OCI-LY7 (cell line): Measurements from ENCODE around the gene FFAR2. TPM values are rescaled to one million over a fixed set of nuclear protein-coding genes. Genes with fewer than 3 reads are reported as not detected.

Source experiments
- BruUV-seq: library from RNA; stranded (reverse); fragments of 400-500 nt; replicated peaks from 2 replicates; lab custom pipeline; 2021; lab: Mats Ljungman, UMichigan
- CTCF ChIA-PET: fragments of 300-600 bp; sonication (Branson Sonifier 250); formaldehyde crosslinking; loops from one replicate; lab custom pipeline; 2022; ENCODE audit warnings: antibody characterized with exemption; ENCODE audit not compliant: unreplicated experiment; lab: Charles Lee
- POLR2A ChIA-PET: fragments of 300-600 bp; sonication (Branson Sonifier 250); formaldehyde crosslinking; loops from one replicate; lab custom pipeline; 2022; ENCODE audit warnings: antibody characterized with exemption; lab: Charles Lee
- DNase-seq: peaks from one replicate; pipeline ENCODE4 v3.0.0-alpha.2; 2015; ENCODE audit warnings: low spot score
- H2AFZ ChIP-seq: fragments of 200-600 bp; sonication (generic), shearing (Covaris generic); 2 replicates; pipeline ENCODE4 v1.6.1; 2014; ENCODE audit warnings: mild to moderate bottlenecking, antibody characterized with exemption, low read length, moderate library complexity
- H3K27ac ChIP-seq: fragments of 200-600 bp; sonication (generic); 2 replicates; pipeline ENCODE4 v1.5.1; 2014; ENCODE audit warnings: mixed run types, low read depth, mild to moderate bottlenecking, moderate library complexity, low read length, inconsistent platforms; ENCODE audit not compliant: poor library complexity, severe bottlenecking
- H3K36me3 ChIP-seq: fragments of 200-600 bp; sonication (generic); 2 replicates; pipeline ENCODE4 v1.6.1; 2014; ENCODE audit warnings: mild to moderate bottlenecking, antibody characterized with exemption, low read length, moderate library complexity, mixed read lengths; ENCODE audit not compliant: insufficient read depth
- H3K4me1 ChIP-seq: fragments of 200-600 bp; sonication (generic); 2 replicates; pipeline ENCODE4 v1.5.1; 2014; ENCODE audit warnings: mild to moderate bottlenecking, low read length; ENCODE audit not compliant: insufficient read depth, poor library complexity, severe bottlenecking
- H3K4me2 ChIP-seq: fragments of 200-600 bp; sonication (generic); 2 replicates; pipeline ENCODE4 v1.6.1; 2014; ENCODE audit warnings: mild to moderate bottlenecking, low read length
- H3K4me3 ChIP-seq: fragments of 200-600 bp; sonication (generic); 2 replicates; pipeline ENCODE4 v1.5.1; 2014; ENCODE audit warnings: mild to moderate bottlenecking, low read depth, low read length; ENCODE audit not compliant: poor library complexity, severe bottlenecking
- H3K79me2 ChIP-seq: fragments of 200-600 bp; sonication (generic); 2 replicates; pipeline ENCODE4 v1.6.1; 2016; ENCODE audit warnings: low read depth, mild to moderate bottlenecking, low read length, moderate library complexity, mixed read lengths; ENCODE audit not compliant: insufficient read depth
- H3K9me2 ChIP-seq: fragments of 200-600 bp; sonication (generic); 2 replicates; pipeline ENCODE4 v1.6.1; 2016; ENCODE audit warnings: mild to moderate bottlenecking, low read length, mixed read lengths; ENCODE audit not compliant: insufficient read depth
- H3K9me3 ChIP-seq: fragments of 200-600 bp; sonication (generic); 2 replicates; pipeline ENCODE4 v1.6.1; 2014; ENCODE audit warnings: mild to moderate bottlenecking, mixed run types, low read length, mixed read lengths
- H4K20me1 ChIP-seq: fragments of 200-600 bp; sonication (generic); 2 replicates; pipeline ENCODE4 v1.6.1; 2014; ENCODE audit warnings: mild to moderate bottlenecking, antibody characterized with exemption, low read length, moderate library complexity, mixed read lengths; ENCODE audit not compliant: insufficient read depth
- EZH2phosphoT487 ChIP-seq: fragments of 200-600 bp; sonication (generic); IDR thresholded peaks from 2 replicates; pipeline ENCODE4 v1.6.1; 2018; ENCODE audit warnings: low read depth, borderline replicate concordance, mild to moderate bottlenecking, mixed run types, antibody characterized with exemption, low read length, moderate library complexity, mixed read lengths
- intact Hi-C: fragments of 100-400 bp; cut with micrococcal nuclease; formaldehyde crosslinking; loops from one replicate; pipeline ENCODE4 v1.10.0; 2022; ENCODE audit not compliant: unreplicated experiment
- total RNA-seq, 2 experiments: library from RNA; depleted of rRNA in 1 of 2; stranded (reverse); fragments of >200 nt in 1 of 2; shearing (Covaris generic) in 1 of 2; gene quantifications; 2 replicates each; pipeline ENCODE4 v1.2.3, GENCODE V29; 2014 to 2022
- TF ChIP-seq, protein P1 (sequence below): fragments of 200-600 bp; sonication (generic); conservative IDR thresholded peaks from 2 replicates; pipeline ENCODE4 v1.5.1; 2014; ENCODE audit warnings: mild to moderate bottlenecking, antibody characterized with exemption, low read length, moderate library complexity, mixed read lengths

FFAR2 gene
- total RNA-seq, 2 experiments from 2014 or later, result not detected

- no peaks in the 10 kb centered on the region for H3K9me2 ChIP-seq
- no TSS peak for BruUV-seq
- H3K4me3 ChIP-seq, result no peak overlapping the region
- intact Hi-C loops, result no loop called here
- DNase-seq, result peak; percentile 19
- TF ChIP-seq, protein P1, sequence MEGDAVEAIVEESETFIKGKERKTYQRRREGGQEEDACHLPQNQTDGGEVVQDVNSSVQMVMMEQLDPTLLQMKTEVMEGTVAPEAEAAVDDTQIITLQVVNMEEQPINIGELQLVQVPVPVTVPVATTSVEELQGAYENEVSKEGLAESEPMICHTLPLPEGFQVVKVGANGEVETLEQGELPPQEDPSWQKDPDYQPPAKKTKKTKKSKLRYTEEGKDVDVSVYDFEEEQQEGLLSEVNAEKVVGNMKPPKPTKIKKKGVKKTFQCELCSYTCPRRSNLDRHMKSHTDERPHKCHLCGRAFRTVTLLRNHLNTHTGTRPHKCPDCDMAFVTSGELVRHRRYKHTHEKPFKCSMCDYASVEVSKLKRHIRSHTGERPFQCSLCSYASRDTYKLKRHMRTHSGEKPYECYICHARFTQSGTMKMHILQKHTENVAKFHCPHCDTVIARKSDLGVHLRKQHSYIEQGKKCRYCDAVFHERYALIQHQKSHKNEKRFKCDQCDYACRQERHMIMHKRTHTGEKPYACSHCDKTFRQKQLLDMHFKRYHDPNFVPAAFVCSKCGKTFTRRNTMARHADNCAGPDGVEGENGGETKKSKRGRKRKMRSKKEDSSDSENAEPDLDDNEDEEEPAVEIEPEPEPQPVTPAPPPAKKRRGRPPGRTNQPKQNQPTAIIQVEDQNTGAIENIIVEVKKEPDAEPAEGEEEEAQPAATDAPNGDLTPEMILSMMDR, result no peak
- no peak for TF ChIP-seq EZH2phosphoT487
- no peaks in the 10 kb centered on the region for H3K4me1 ChIP-seq
- CTCF ChIA-PET, result no interaction called here
- no peaks in the 10 kb centered on the region for H3K79me2 ChIP-seq
- no peak overlapping the region for H2AFZ ChIP-seq
- H4K20me1 ChIP-seq, result no peaks in the 10 kb centered on the region
- POLR2A ChIA-PET, result no interaction called here
- H3K9me3 ChIP-seq, result no peaks in the 10 kb centered on the region
- no peak overlapping the region for H3K4me2 ChIP-seq
- no peaks in the 10 kb centered on the region for H3K36me3 ChIP-seq
- H3K27ac ChIP-seq, result no peak overlapping the region
These were observed 39.5 kb upstream of the FFAR2 start for GRCh38 chr19:35408284-35409171.

DNA sequence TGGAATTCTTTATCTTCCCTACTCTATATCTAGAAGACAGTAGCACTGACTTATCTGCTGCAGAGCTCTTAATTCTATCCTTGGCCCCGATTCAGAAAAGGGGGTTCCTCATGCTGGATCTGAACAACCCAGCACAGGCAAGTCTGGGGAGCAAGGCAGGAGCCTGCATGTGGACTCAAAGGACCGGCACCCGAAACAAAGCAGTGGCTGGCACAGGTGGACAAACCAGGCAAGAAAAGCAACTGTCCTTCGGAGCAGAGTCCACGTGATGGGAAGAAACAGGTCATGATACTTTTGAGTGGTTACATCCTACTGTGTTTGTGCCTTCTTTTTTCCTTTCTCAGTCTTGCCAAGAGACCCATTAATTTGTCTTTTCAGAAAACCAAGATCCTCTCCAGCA is 38.9 kb upstream of the FFAR2 start:
- no peak for DNase-seq
- ChIA-PET CTCF (no interaction called here), POLR2A (no interaction called here)
- Histone ChIP-seq H2AFZ (no peak overlapping the region), H3K4me1 (no peaks in the 10 kb centered on the region), H3K79me2 (no peaks in the 10 kb centered on the region), H3K4me2 (no peak overlapping the region), H3K36me3 (no peaks in the 10 kb centered on the region), H3K4me3 (no peak overlapping the region), H3K9me3 (no peaks in the 10 kb centered on the region), H4K20me1 (no peaks in the 10 kb centered on the region), H3K27ac (no peak overlapping the region), H3K9me2 (no peaks in the 10 kb centered on the region)
- intact Hi-C loops, result no loop called here
- no peak for TF ChIP-seq EZH2phosphoT487
- TF ChIP-seq, protein P1, result no peak
- BruUV-seq, result no TSS peak

- intact Hi-C loops, result no loop called here
- BruUV-seq, result no TSS peak
- no peak for TF ChIP-seq EZH2phosphoT487
- TF ChIP-seq, protein P1, result no peak
- no peak for DNase-seq
- Histone ChIP-seq H3K9me3 (no peaks in the 10 kb centered on the region), H3K9me2 (no peaks in the 10 kb centered on the region), H3K4me3 (no peak overlapping the region), H3K27ac (no peak overlapping the region), H3K4me1 (no peaks in the 10 kb centered on the region), H4K20me1 (no peaks in the 10 kb centered on the region), H3K36me3 (no peaks in the 10 kb centered on the region), H2AFZ (no peak overlapping the region), H3K79me2 (no peaks in the 10 kb centered on the region), H3K4me2 (no peak overlapping the region)
- ChIA-PET POLR2A (no interaction called here), CTCF (no interaction called here)
These were observed 37.6 kb upstream of the FFAR2 start for GRCh38 chr19:35410487-35410886.
